ENCODE measurements around the gene SPATA33. TPM values are rescaled to one million over a fixed set of nuclear protein-coding genes. Genes with fewer than 3 reads are reported as not detected.

The SPATA33 gene
- total and polyA plus RNA-seq, 2 donors (not counting 1 experiment from before 2014, with no cell fraction given) = 3.6 to 15.0 TPM

DNA sequence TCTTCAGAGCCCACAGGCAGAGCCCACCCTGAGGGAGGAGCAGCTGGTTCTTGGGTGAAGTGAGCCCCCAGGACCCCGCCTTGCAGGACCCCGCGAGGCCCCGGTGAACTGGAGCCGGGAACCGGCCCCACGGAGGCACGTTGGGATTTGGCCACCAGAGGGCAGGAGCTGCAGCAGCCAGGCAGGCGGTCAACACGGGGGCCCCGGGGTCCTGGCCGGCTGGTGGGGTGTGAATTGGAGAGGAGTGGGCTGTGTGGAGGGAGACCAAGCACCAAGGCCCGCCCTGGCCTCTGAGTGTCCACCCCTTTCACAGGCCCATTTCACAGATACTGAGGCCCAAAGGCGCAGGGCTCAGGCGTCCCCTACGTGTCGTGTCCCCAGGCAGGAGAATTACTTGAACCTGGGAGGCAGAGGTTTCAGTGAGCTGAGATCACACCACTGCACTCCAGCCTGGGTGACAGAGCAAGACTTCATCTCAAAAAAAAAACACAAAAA, 42.0 kb upstream of the SPATA33 start:
- DNase-seq (peak; percentile 59), ATAC-seq (ENCODE audit: low read depth) (no peak)
- Histone ChIP-seq H3K79me2 (ENCODE audit: control insufficient read depth, insufficient read depth, low read length) (no peaks in the 10 kb centered on the region), H3K4me2 (replicated peaks; ENCODE audit: low read depth, low read length, poor library complexity, severe bottlenecking) (no peak overlapping the region), H2AFZ (ENCODE audit: insufficient read depth, low read depth, low read length, poor library complexity, severe bottlenecking) (no peak overlapping the region), H3K27ac (ENCODE audit: low read length in 2 of 2) (no peak overlapping the region), H3K4me1 (ENCODE audit: control insufficient read depth in 2 of 2, insufficient read depth in 2 of 2, low read length in 2 of 2) (peaks cover 0 to 8% of the 10 kb centered on the region in 2 donors), H3K4me3 (ENCODE audit: control extremely low read depth in 1 of 5, extremely low read depth in 1 of 5, insufficient read depth in 1 of 5, low read depth in 2 of 5, low read length in 4 of 5) (no peak overlapping the region), H4K20me1 (ENCODE audit: control insufficient read depth, insufficient read depth, low read length, poor library complexity, severe bottlenecking) (no peaks in the 10 kb centered on the region), H3K36me3 (replicated peaks in 1 of 2; ENCODE audit: control extremely low read depth in 1 of 2, control insufficient read depth in 1 of 2, extremely low read depth in 1 of 2, insufficient read depth in 2 of 2, low read length in 1 of 2) (no peaks in the 10 kb centered on the region), H3K9me3 (ENCODE audit: control extremely low read depth in 1 of 3, control insufficient read depth in 2 of 3, insufficient read depth in 1 of 3, low read length in 2 of 3) (peaks cover 0 to 12% (median 0%) of the 10 kb centered on the region in 3 donors), H3K27me3 (replicated peaks in 1 of 4; ENCODE audit: control extremely low read depth in 1 of 4, control insufficient read depth in 3 of 4, insufficient read depth in 4 of 4, low read length in 3 of 4) (peaks cover 0 to 4% (median 0%) of the 10 kb centered on the region in 4 experiments), H3K9ac (ENCODE audit: low read length) (no peak overlapping the region)
- Mint-ChIP-seq H3K4me3 (no peak overlapping the region), H3K9me3 (ENCODE audit: insufficient read depth) (no peaks in the 10 kb centered on the region), H3K27me3 (peaks cover 12% of the 10 kb centered on the region), H3K27ac (no peak overlapping the region), H3K4me1 (peaks cover 9% of the 10 kb centered on the region)
- ChIA-PET POLR2A (no interaction called here), CTCF (interaction anchor here (1.1 to 3.2 kb wide), 6 partner anchors 14 to 295 kb away, joined by 3 to 11 read pairs (median 5); no protein-coding TSS in a partner anchor)
- 34% methylated on average over 11 of the region's 17 CpGs for WGBS (ENCODE audit: insufficient coverage)
- intact Hi-C loops (cut with micrococcal nuclease) = loop anchor here (2.0 kb wide), 1 partner anchor 245 kb away; no protein-coding TSS in a partner anchor
- TF ChIP-seq, protein P1, sequence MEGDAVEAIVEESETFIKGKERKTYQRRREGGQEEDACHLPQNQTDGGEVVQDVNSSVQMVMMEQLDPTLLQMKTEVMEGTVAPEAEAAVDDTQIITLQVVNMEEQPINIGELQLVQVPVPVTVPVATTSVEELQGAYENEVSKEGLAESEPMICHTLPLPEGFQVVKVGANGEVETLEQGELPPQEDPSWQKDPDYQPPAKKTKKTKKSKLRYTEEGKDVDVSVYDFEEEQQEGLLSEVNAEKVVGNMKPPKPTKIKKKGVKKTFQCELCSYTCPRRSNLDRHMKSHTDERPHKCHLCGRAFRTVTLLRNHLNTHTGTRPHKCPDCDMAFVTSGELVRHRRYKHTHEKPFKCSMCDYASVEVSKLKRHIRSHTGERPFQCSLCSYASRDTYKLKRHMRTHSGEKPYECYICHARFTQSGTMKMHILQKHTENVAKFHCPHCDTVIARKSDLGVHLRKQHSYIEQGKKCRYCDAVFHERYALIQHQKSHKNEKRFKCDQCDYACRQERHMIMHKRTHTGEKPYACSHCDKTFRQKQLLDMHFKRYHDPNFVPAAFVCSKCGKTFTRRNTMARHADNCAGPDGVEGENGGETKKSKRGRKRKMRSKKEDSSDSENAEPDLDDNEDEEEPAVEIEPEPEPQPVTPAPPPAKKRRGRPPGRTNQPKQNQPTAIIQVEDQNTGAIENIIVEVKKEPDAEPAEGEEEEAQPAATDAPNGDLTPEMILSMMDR (IDR thresholded peaks at IDR 0.05) = peak; percentile 70
- TF ChIP-seq EZH2 (IDR thresholded peaks at IDR 0.05; ENCODE audit: borderline replicate concordance, insufficient read depth, low read depth, low read length, poor library complexity, severe bottlenecking) = no peak

DNA sequence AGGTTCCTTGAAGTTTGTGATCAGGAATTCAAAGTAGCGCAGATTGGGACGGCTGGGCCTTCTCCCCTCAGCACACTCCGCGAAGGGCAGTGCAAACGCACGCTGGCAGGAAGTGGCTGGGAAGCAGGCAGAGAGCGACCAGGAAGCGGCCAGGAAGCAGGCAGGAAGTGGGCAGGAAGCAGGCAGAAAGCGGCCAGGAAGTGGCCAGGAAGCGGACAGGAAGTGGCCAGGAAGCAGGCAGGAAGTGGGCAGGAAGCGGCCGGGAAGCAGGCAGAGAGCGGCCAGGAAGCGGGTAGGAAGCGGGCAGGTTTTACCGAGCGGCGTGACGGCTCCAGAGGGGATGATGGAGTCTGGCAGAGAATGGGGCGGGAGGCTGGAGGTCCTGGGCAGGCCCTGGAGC, 41.0 kb upstream of the SPATA33 start:
- Histone ChIP-seq H3K79me2 (ENCODE audit: control insufficient read depth, insufficient read depth, low read length) (no peaks in the 10 kb centered on the region), H2AFZ (ENCODE audit: insufficient read depth, low read depth, low read length, poor library complexity, severe bottlenecking) (no peak overlapping the region), H4K20me1 (ENCODE audit: control insufficient read depth, insufficient read depth, low read length, poor library complexity, severe bottlenecking) (no peaks in the 10 kb centered on the region), H3K4me2 (replicated peaks; ENCODE audit: low read depth, low read length, poor library complexity, severe bottlenecking) (no peak overlapping the region), H3K4me3 (ENCODE audit: control extremely low read depth in 1 of 5, extremely low read depth in 1 of 5, insufficient read depth in 1 of 5, low read depth in 2 of 5, low read length in 4 of 5) (no peak overlapping the region), H3K27ac (ENCODE audit: low read length in 2 of 2) (peak overlapping the region; percentile 24 to 58), H3K36me3 (replicated peaks in 1 of 2; ENCODE audit: control extremely low read depth in 1 of 2, control insufficient read depth in 1 of 2, extremely low read depth in 1 of 2, insufficient read depth in 2 of 2, low read length in 1 of 2) (no peaks in the 10 kb centered on the region), H3K4me1 (ENCODE audit: control insufficient read depth in 2 of 2, insufficient read depth in 2 of 2, low read length in 2 of 2) (peaks cover 0 to 8% of the 10 kb centered on the region in 2 donors), H3K27me3 (replicated peaks in 1 of 4; ENCODE audit: control extremely low read depth in 1 of 4, control insufficient read depth in 3 of 4, insufficient read depth in 4 of 4, low read length in 3 of 4) (peaks cover 0 to 4% (median 0%) of the 10 kb centered on the region in 4 experiments), H3K9ac (ENCODE audit: low read length) (no peak overlapping the region), H3K9me3 (ENCODE audit: control extremely low read depth in 1 of 3, control insufficient read depth in 2 of 3, insufficient read depth in 1 of 3, low read length in 2 of 3) (peaks cover 0 to 12% (median 0%) of the 10 kb centered on the region in 3 donors)
- Mint-ChIP-seq H3K27me3 (peaks cover 9% of the 10 kb centered on the region), H3K9me3 (ENCODE audit: insufficient read depth) (no peaks in the 10 kb centered on the region), H3K27ac (no peak overlapping the region), H3K4me1 (peaks cover 9% of the 10 kb centered on the region), H3K4me3 (no peak overlapping the region)
- ChIA-PET POLR2A (no interaction called here), CTCF (interaction anchor here (3.2 kb wide), 1 partner anchor 84 kb away, joined by 11 read pairs; no protein-coding TSS in a partner anchor)
- WGBS (ENCODE audit: insufficient coverage) = 53% methylated on average over 20 of the region's 20 CpGs
- intact Hi-C loops (cut with micrococcal nuclease) = loop anchor here (2.0 kb wide), 1 partner anchor 244 kb away; no protein-coding TSS in a partner anchor
- DNase-seq (no peak), ATAC-seq (ENCODE audit: low read depth) (no peak)
- no peak for TF ChIP-seq EZH2 (IDR thresholded peaks at IDR 0.05; ENCODE audit: borderline replicate concordance, insufficient read depth, low read depth, low read length, poor library complexity, severe bottlenecking)
- TF ChIP-seq, protein P1 (IDR thresholded peaks at IDR 0.05) = no peak

Data from B cell (primary cell).